GM12874 (cell line): ENCODE results near the gene TIPIN.

Source experiments
- TF ChIP-seq, protein P1 (sequence below): IDR thresholded peaks from 2 replicates; pipeline ENCODE4 v1.5.1; 2011; ENCODE audit warnings: low read depth, mild to moderate bottlenecking, control low read depth, low read length, moderate library complexity; ENCODE audit not compliant: insufficient read depth

Gene TIPIN

GRCh38 chr15:66356359-66357236 is at the start of gene TIPIN:
TSS of gene TIPIN (minus strand) at chr15:66356685. CDS start at chr15:66352947, 3,738 bp downstream.
- TF ChIP-seq, protein P1, sequence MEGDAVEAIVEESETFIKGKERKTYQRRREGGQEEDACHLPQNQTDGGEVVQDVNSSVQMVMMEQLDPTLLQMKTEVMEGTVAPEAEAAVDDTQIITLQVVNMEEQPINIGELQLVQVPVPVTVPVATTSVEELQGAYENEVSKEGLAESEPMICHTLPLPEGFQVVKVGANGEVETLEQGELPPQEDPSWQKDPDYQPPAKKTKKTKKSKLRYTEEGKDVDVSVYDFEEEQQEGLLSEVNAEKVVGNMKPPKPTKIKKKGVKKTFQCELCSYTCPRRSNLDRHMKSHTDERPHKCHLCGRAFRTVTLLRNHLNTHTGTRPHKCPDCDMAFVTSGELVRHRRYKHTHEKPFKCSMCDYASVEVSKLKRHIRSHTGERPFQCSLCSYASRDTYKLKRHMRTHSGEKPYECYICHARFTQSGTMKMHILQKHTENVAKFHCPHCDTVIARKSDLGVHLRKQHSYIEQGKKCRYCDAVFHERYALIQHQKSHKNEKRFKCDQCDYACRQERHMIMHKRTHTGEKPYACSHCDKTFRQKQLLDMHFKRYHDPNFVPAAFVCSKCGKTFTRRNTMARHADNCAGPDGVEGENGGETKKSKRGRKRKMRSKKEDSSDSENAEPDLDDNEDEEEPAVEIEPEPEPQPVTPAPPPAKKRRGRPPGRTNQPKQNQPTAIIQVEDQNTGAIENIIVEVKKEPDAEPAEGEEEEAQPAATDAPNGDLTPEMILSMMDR, result no peak

DNA sequence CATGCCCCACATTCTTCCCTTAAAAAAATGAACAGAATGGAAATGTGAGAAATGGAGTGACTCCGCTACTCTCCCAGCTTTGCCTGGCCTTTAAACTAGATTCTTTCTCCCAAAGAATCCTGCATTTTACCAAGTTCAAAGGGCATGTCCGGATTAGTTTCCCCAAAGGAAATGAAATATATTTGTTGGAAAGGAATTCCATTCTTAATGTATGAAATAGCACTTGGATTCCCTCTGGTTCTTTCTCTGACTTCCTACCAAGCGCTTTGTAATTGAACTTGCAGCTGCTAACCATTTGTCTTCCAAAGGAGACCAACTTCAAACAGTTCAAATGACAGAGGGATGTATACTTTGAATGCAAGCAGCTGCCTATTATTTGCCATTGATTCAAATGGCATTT is 49.1 kb upstream of the TIPIN start:
- TF ChIP-seq, protein P1, result no peak

- TF ChIP-seq, protein P1, result no peak
Measured at GRCh38 chr15:66405007-66405406, 48.5 kb upstream of the TIPIN start.

- TF ChIP-seq, protein P1, result peak; percentile 15; the same call in 1 of the 2 replicates
Measured at GRCh38 chr15:66404532-66404931, 48.0 kb upstream of the TIPIN start.

DNA sequence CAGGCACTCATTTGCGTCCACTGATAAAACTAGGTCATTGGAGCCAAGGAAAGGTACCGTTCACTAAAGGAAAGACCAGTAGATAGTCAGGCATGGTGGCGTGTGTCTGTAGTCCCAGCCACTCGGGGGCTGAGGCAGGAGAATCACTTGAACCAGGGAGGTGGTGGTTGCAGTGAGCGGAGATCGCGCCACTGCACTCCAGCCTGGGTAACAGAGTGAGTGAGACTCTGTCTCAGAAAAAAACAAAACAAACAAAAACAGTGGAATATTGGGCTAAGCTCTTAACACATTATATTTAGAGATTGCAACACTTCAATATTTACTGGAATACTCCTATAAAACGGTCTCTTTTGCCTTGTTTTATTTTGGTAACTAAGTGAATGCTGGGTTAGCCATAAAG is 47.6 kb upstream of the TIPIN start:
- TF ChIP-seq, protein P1, result no peak

- TF ChIP-seq, protein P1, result no peak
Measured at GRCh38 chr15:66403323-66403722, 46.8 kb upstream of the TIPIN start.

DNA sequence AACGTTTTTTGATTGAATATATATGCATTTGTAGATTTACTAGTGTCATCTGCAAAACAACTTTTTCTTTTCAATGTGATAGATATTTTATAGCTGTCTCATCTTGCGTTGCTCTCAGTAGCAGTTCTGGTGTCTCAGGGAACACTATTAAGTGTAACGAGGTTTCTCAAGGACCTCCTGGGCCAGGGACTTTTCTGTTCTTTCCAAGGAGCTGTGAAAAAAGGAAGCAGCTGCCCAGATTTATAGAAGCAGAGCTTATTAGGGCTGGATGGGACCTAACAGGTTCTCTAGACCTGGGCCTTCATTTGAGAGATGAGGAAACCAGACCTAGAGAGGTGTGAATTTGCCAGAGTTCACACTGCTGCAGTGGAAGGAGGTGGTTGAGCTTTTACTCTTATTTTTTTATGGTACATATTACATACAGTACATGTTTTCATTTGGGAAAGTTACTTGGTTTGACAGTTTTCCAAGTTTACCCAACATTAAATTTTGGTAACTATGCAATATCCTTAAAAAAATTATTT is 46.3 kb upstream of the TIPIN start:
- TF ChIP-seq, protein P1, result no peak
